Measurements from ENCODE around the gene KCNIP1. TPM values are rescaled to one million over a fixed set of nuclear protein-coding genes. Genes with fewer than 3 reads are reported as not detected.

Gene KCNIP1
- total and polyA plus RNA-seq, 10 of the 15 experiments (the other 5 are each of a cell fraction or from before 2014, with no cell fraction given), result not detected

- BruUV-seq (replicated peaks), result no TSS peak
- TF ChIP-seq CBX3 (IDR thresholded peaks at IDR 0.05; ENCODE audit: borderline replicate concordance, low read depth) (no peak), ETV6 (conservative IDR thresholded peaks at IDR 0.05 in 1 of 2, IDR thresholded peaks at IDR 0.05 in 1 of 2; ENCODE audit: borderline replicate concordance in 1 of 2, low read depth in 1 of 2) (no peak), CHD2 (IDR thresholded peaks at IDR 0.05; ENCODE audit: borderline replicate concordance, low read depth, low read length) (no peak), KLF5 (IDR thresholded peaks at IDR 0.05; ENCODE audit: partially characterized antibody) (no peak), SRF (IDR thresholded peaks at IDR 0.05; ENCODE audit: low read depth in 2 of 2, low read length in 2 of 2) (no peak), HDAC6 (IDR thresholded peaks at IDR 0.05; ENCODE audit: unreplicated experiment) (no peak), MAX (IDR thresholded peaks at IDR 0.05; ENCODE audit: low read depth, low read length) (no peak), CREB1 (IDR thresholded peaks at IDR 0.05; ENCODE audit: low read depth) (no peak), TARDBP (IDR thresholded peaks at IDR 0.05; ENCODE audit: borderline replicate concordance) (no peak), NRF1 (conservative IDR thresholded peaks at IDR 0.05; ENCODE audit: low read depth, low read length) (no peak), PML (IDR thresholded peaks at IDR 0.05; ENCODE audit: low read length) (no peak), ZBTB11 (CRISPR knock-in tag; IDR thresholded peaks at IDR 0.05) (no peak), MLLT1 (IDR thresholded peaks at IDR 0.05) (no peak), CUX1 (IDR thresholded peaks at IDR 0.05; ENCODE audit: insufficient replicate concordance, low read depth, low read length) (no peak)
Measured at GRCh38 chr5:170747357-170747756, 243.5 kb downstream of the KCNIP1 start.

More at GRCh38 chr5:170747357-170747756, 243.5 kb downstream of the KCNIP1 start:
- intact Hi-C loops (cut with micrococcal nuclease; ENCODE audit: unreplicated experiment) (loop anchor here (2.0 to 10.0 kb wide), 2 partner anchors 149 to 457 kb away; no protein-coding TSS in a partner anchor), in situ Hi-C loops (cut with MboI) (loop anchor here (5.0 kb wide), 1 partner anchor 595 kb away; no protein-coding TSS in a partner anchor)
- Histone ChIP-seq H3K4me2 (ENCODE audit: control insufficient read depth, insufficient read depth) (no peak overlapping the region), H3K27me3 (replicated peaks in 1 of 2; ENCODE audit: control insufficient read depth in 2 of 2, insufficient read depth in 2 of 2, low read length in 1 of 2) (peaks cover 2 to 13% of the 10 kb centered on the region in 2 experiments; a peak in 3 of 4 replicates), H3K79me2 (ENCODE audit: control insufficient read depth, insufficient read depth, low read length) (no peaks in the 10 kb centered on the region), H3K4me1 (ENCODE audit: control insufficient read depth, insufficient read depth, low read length) (no peaks in the 10 kb centered on the region), H3K9ac (ENCODE audit: control insufficient read depth, insufficient read depth, low read length) (no peak overlapping the region), H3K9me3 (replicated peaks; ENCODE audit: control insufficient read depth, insufficient read depth, low read length) (no peaks in the 10 kb centered on the region), H3K36me3 (ENCODE audit: control insufficient read depth in 2 of 2, insufficient read depth in 2 of 2, low read length in 1 of 2) (no peaks in the 10 kb centered on the region), H4K20me1 (ENCODE audit: control insufficient read depth, insufficient read depth) (no peaks in the 10 kb centered on the region), H3K27ac (ENCODE audit: control insufficient read depth, insufficient read depth) (no peak overlapping the region), H3K4me3 (no peak overlapping the region), H2AFZ (ENCODE audit: control insufficient read depth, low read depth, low read length) (no peak overlapping the region)
- FAIRE-seq (no peak), ATAC-seq (no peak), DNase-seq (ENCODE audit: low read depth, low spot score) (no peak)
- POLR2A ChIA-PET, result no interaction called here
- RAD21 ChIA-PET (ENCODE audit: unreplicated experiment), result interaction anchor here (5.5 kb wide), 1 partner anchor 45 kb away, joined by 44 read pairs; no protein-coding TSS in a partner anchor
- SMC1A ChIA-PET (ENCODE audit: uncharacterized antibody, unreplicated experiment), result interaction anchor here (0.8 to 1.6 kb wide), 2 partner anchors 9 to 44 kb away, joined by 3 to 10 read pairs; no protein-coding TSS in a partner anchor
- CTCF ChIA-PET, result interaction anchor here (0.9 to 7.3 kb wide), 2 partner anchors 44 to 596 kb away, joined by 4 to 106 read pairs; no protein-coding TSS in a partner anchor
- 17% methylated on average over 1 of the region's 1 CpG for WGBS (ENCODE audit: insufficient coverage, insufficient replicate concordance, low lambda C conversion rate, missing lambda C conversion rate)

All from GM12878 (cell line).